K562 (cell line): ENCODE results near the gene GALNT18. TPM values are rescaled to one million over a fixed set of nuclear protein-coding genes. Genes with fewer than 3 reads are reported as not detected.

ENCODE experiments used
- ATAC-seq: fragments of 200-7000 bp; cut with Tn5 transposase; 3 replicates; pipeline ENCODE4 v1.9.1; 2020; ENCODE audit warnings: moderate library complexity
- BruUV-seq: library from RNA; stranded (reverse); fragments of 400-500 nt; replicated peaks from 2 replicates; lab custom pipeline; 2021; lab: Mats Ljungman, UMichigan
- CTCF ChIA-PET: fragments of 300-600 bp; formaldehyde crosslinking; extraction: SDS; loops from one replicate; lab custom pipeline; 2021; ENCODE audit warnings: low intra/inter-chr PET ratio; lab: Yijun Ruan, JAX
- POLR2A ChIA-PET: fragments of 300-600, 350-650 bp; sonication (Branson Sonifier 250); formaldehyde crosslinking; extraction: SDS; loops from one replicate; lab custom pipeline; 2021; ENCODE audit warnings: antibody characterized with exemption, inconsistent platforms; lab: Yijun Ruan, JAX
- DNase-seq, 4 experiments: peaks; one replicate each; pipeline versions ENCODE4 v3.0.0 to v3.0.0-alpha.2; 2011 to 2018; ENCODE audit warnings: low spot score in 3 of 4, mixed read lengths in 3 of 4; ENCODE audit errors: extremely low read depth in 1 of 4
- FAIRE-seq: peaks from 2 replicates; lab custom pipeline; 2011; peaks lifted over from hg19 to GRCh38; lab: Jason Lieb, UNC
- H2AFZ ChIP-seq: 2 replicates; pipeline ENCODE4 v1.6.0; 2011; ENCODE audit warnings: low read depth, low read length, control low read depth, inconsistent platforms
- H3K27ac ChIP-seq: fragments of 200-600 bp; 3 replicates; pipeline ENCODE4 v1.8.0; 2011; ENCODE audit warnings: low read depth, mild to moderate bottlenecking, control low read depth, inconsistent platforms, low read length, moderate library complexity, mixed read lengths; ENCODE audit errors: extremely low read depth
- H3K27me3 ChIP-seq, 2 experiments: fragments of 300-600 bp in 1 of 2; 2 replicates in 1 of 2; 3 replicates in 1 of 2; pipeline versions ENCODE4 v1.6.0 to v1.8.0; 2011; ENCODE audit warnings: inconsistent platforms in 2 of 2, low read length in 2 of 2, mild to moderate bottlenecking in 1 of 2, mixed read lengths in 1 of 2, moderate library complexity in 1 of 2; ENCODE audit not compliant: control insufficient read depth in 2 of 2, insufficient read depth in 2 of 2
- H3K36me3 ChIP-seq: fragments of 300-600 bp; 3 replicates; pipeline ENCODE4 v1.8.0; 2011; ENCODE audit warnings: mild to moderate bottlenecking, low read length, inconsistent platforms; ENCODE audit not compliant: control insufficient read depth, insufficient read depth
- H3K4me1 ChIP-seq, 2 experiments: fragments of 200-600 bp in 1 of 2; replicated peaks in 1 of 2; 2 replicates in 1 of 2; 3 replicates in 1 of 2; pipeline versions ENCODE4 v1.5.1 to v1.8.0; 2011; ENCODE audit warnings: inconsistent platforms in 2 of 2, low read length in 2 of 2, mild to moderate bottlenecking in 1 of 2, mixed read lengths in 1 of 2, moderate library complexity in 1 of 2; ENCODE audit not compliant: control insufficient read depth in 2 of 2, insufficient read depth in 2 of 2
- H3K4me2 ChIP-seq: 2 replicates; pipeline ENCODE4 v1.6.1; 2011; ENCODE audit warnings: low read length, control low read depth, inconsistent platforms, mixed read lengths; ENCODE audit not compliant: insufficient read depth
- H3K4me3 ChIP-seq: fragments of 200-600 bp; sonication (generic), shearing (Covaris generic); 2 replicates; pipeline ENCODE4 v1.5.1; 2016; ENCODE audit warnings: control low read depth, inconsistent platforms
- H3K79me2 ChIP-seq: fragments of 200-600 bp; 3 replicates; pipeline ENCODE4 v1.8.0; 2011; ENCODE audit warnings: low read length, inconsistent platforms; ENCODE audit not compliant: control insufficient read depth, insufficient read depth
- H3K9ac ChIP-seq, 2 experiments: 2 replicates each; pipeline versions ENCODE4 v1.6.0 to v1.6.1; 2011; ENCODE audit warnings: low read depth in 2 of 2, low read length in 2 of 2, control low read depth in 1 of 2, inconsistent platforms in 1 of 2, mild to moderate bottlenecking in 1 of 2, mixed read lengths in 1 of 2; ENCODE audit not compliant: insufficient read depth in 1 of 2
- H3K9me1 ChIP-seq: one replicate; pipeline ENCODE4 v1.6.0; 2011; ENCODE audit warnings: inconsistent platforms, mild to moderate bottlenecking, low read length, moderate library complexity; ENCODE audit not compliant: control insufficient read depth, insufficient read depth
- H3K9me3 ChIP-seq: replicated peaks from 2 replicates; pipeline ENCODE4 v1.5.1; 2011; ENCODE audit warnings: low read depth, low read length, inconsistent platforms; ENCODE audit not compliant: control insufficient read depth, insufficient read depth
- H4K20me1 ChIP-seq: replicated peaks from 2 replicates; pipeline ENCODE4 v1.6.1; 2011; ENCODE audit warnings: low read length, inconsistent platforms, mixed read lengths; ENCODE audit not compliant: control insufficient read depth, insufficient read depth
- E2F5 ChIP-seq: sonication (generic); formaldehyde crosslinking; IDR thresholded peaks from 2 replicates; pipeline ENCODE4 v1.8.0; 2022; ENCODE audit warnings: mild to moderate bottlenecking, missing genetic modification reagents
- E2F6 ChIP-seq, 2 experiments: IDR thresholded peaks; 2 replicates each; pipeline ENCODE4 v1.6.1; 2011; ENCODE audit warnings: borderline replicate concordance in 1 of 2, control low read depth in 1 of 2, low read depth in 1 of 2, low read length in 1 of 2, mild to moderate bottlenecking in 1 of 2, mixed read lengths in 1 of 2, moderate library complexity in 1 of 2; ENCODE audit not compliant: insufficient read depth in 1 of 2, insufficient read length in 1 of 2, poor library complexity in 1 of 2, severe bottlenecking in 1 of 2; ENCODE audit errors: extremely low read depth in 1 of 2
- ETS2 ChIP-seq: IDR thresholded peaks from 2 replicates; pipeline ENCODE4 v1.6.1; 2016; ENCODE audit warnings: borderline replicate concordance, missing genetic modification characterization, mild to moderate bottlenecking, moderate library complexity, missing compliant biosample characterization; ENCODE audit not compliant: poor library complexity, severe bottlenecking
- FOS ChIP-seq: IDR thresholded peaks from 3 replicates; pipeline ENCODE4 v1.6.1; 2011; ENCODE audit not compliant: insufficient read length; ENCODE audit errors: extremely low read depth
- FOXP1 ChIP-seq: sonication (generic); formaldehyde crosslinking; IDR thresholded peaks from 2 replicates; pipeline ENCODE4 v1.8.0; 2022; ENCODE audit warnings: mild to moderate bottlenecking, missing genetic modification reagents
- NCOA2 ChIP-seq, 2 experiments: fragments of 450-650 bp; IDR thresholded peaks; 2 replicates each; pipeline ENCODE4 v1.6.1; 2018; ENCODE audit warnings: mild to moderate bottlenecking in 2 of 2, moderate library complexity in 1 of 2; ENCODE audit not compliant: partially characterized antibody in 2 of 2
- NFIX ChIP-seq: fragments of 250-450 bp; sonication (Bioruptor Pico); IDR thresholded peaks from 2 replicates; pipeline ENCODE4 v1.4.0; 2020; ENCODE audit warnings: low read depth, mild to moderate bottlenecking, moderate library complexity
- STAT6 ChIP-seq: sonication (generic); formaldehyde crosslinking; IDR thresholded peaks from 2 replicates; pipeline ENCODE4 v1.8.1; 2023; ENCODE audit warnings: mild to moderate bottlenecking, missing genetic modification reagents
- TAF1 ChIP-seq: IDR thresholded peaks from 2 replicates; pipeline ENCODE4 v1.6.1; 2011; ENCODE audit warnings: mild to moderate bottlenecking, low read length, moderate library complexity; ENCODE audit not compliant: insufficient read depth, control insufficient read depth, severe bottlenecking; ENCODE audit errors: extremely low read depth
- TCF3 ChIP-seq: sonication (generic); formaldehyde crosslinking; IDR thresholded peaks from 2 replicates; pipeline ENCODE4 v1.4.0; 2020; ENCODE audit warnings: mild to moderate bottlenecking, missing genetic modification reagents
- ZFP36 ChIP-seq: fragments of 150-350 bp; IDR thresholded peaks from 2 replicates; pipeline ENCODE4 v1.6.1; 2018; ENCODE audit warnings: low read length, low read depth; ENCODE audit not compliant: partially characterized antibody
- ZNF444 ChIP-seq: fragments of 250-450 bp; sonication (Bioruptor Pico); IDR thresholded peaks from 2 replicates; pipeline ENCODE4 v1.4.0; 2020; ENCODE audit warnings: mild to moderate bottlenecking, moderate library complexity
- WGBS: fragments of 100-300 bp; shearing (Covaris generic); methylation state at CpG from one replicate; pipeline ENCODE4 v1.1.6; 2016; ENCODE audit warnings: low coverage, mixed read lengths; ENCODE audit not compliant: insufficient coverage; ENCODE audit errors: missing lambda C conversion rate; 5-methylcytosine and 5-hydroxymethylcytosine counted together
- in situ Hi-C: fragments of 300-500 bp; cut with MboI; formaldehyde crosslinking; loops from 4 replicates; pipeline ENCODE4 v1.15.0; 2018; ENCODE audit warnings: inconsistent platforms, mixed read lengths
- intact Hi-C: fragments of 100-400 bp; cut with micrococcal nuclease; formaldehyde crosslinking; loops from 2 replicates; pipeline ENCODE4 v1.14.2; 2022
- polyA plus RNA-seq, 8 experiments: library from polyadenylated mRNA; depleted of rRNA in 4 of 8; stranded (reverse) in 5 of 8; unstranded in 3 of 8; fragments of >200 nt; fragmentation: Nextera tagmentation in 2 of 8; fragmentation: Illumina TruSeq in 1 of 8; extraction: Ambion mirVana in 2 of 8; extraction: Trizol in 1 of 8; gene quantifications; 2 replicates each; pipeline versions ENCODE4 v1.2.1 to v1.2.3, GENCODE V29; 2011 to 2014; ENCODE audit warnings: inconsistent platforms in 1 of 8, missing spikeins in 1 of 8
- total RNA-seq, 7 experiments: library from RNA; depleted of rRNA in 6 of 7; stranded (reverse); fragments of >200 nt in 6 of 7; fragmentation: Illumina TruSeq in 2 of 7; extraction: Trizol in 2 of 7; gene quantifications; 2 replicates each; pipeline versions ENCODE4 v1.2.1 to v1.2.3, GENCODE V29; 2011 to 2021; ENCODE audit warnings: low replicate concordance in 1 of 7

Gene GALNT18
- total and polyA plus RNA-seq, 9 of the 15 experiments (the other 6 are each of a cell fraction or from before 2014, with no cell fraction given), result not detected

DNA sequence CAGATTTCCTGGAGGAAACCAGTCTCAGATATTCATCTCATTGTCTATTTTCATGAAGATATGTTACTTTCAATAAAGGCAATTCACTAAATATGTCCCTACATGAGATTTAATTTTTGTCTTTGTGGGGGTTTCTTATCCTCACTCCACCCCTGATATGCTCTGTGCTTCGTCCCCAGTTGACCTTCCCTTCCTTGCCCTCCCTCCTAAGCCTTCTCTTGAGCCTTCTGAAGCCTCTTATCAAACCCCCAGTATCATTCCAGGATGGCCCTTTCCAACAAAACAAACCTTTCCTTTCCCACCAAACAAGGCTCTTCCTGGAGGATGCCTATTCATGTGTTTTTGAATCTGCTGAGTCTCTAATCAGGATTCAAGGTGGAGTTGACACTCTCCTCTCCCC lies 313.6 kb downstream of the GALNT18 start:
- Histone ChIP-seq H3K36me3 (no peaks in the 10 kb centered on the region), H2AFZ (no peak overlapping the region), H3K9me3 (no peaks in the 10 kb centered on the region), H3K9ac (no peak overlapping the region), H3K4me1 (no peaks in the 10 kb centered on the region), H3K27me3 (no peaks in the 10 kb centered on the region), H3K9me1 (no peaks in the 10 kb centered on the region), H3K79me2 (no peaks in the 10 kb centered on the region), H3K27ac (no peak overlapping the region), H3K4me3 (no peak overlapping the region), H4K20me1 (no peaks in the 10 kb centered on the region), H3K4me2 (no peak overlapping the region)
- FAIRE-seq (no peak), DNase-seq (no peak), ATAC-seq (no peak)
- ChIA-PET POLR2A (interaction anchor here (0.5 kb wide), 1 partner anchor 373 kb away, joined by 3 read pairs; no protein-coding TSS in a partner anchor), CTCF (no interaction called here)
- BruUV-seq, result no TSS peak
- intact Hi-C loops, result no loop called here
- in situ Hi-C loops, result no loop called here
- TF ChIP-seq ZFP36 (no peak), ZNF444 (CRISPR knock-in tag) (no peak), FOS (no peak), NFIX (CRISPR knock-in tag) (no peak), TCF3 (CRISPR knock-in tag) (no peak), TAF1 (no peak), STAT6 (CRISPR knock-in tag) (no peak), E2F6 (IDR thresholded peaks at IDR 0.05; ENCODE audit: borderline replicate concordance in 1 of 2, extremely low read depth in 1 of 2, insufficient read depth in 1 of 2, insufficient read length in 1 of 2, low read depth in 1 of 2, low read length in 1 of 2, poor library complexity in 1 of 2, severe bottlenecking in 1 of 2) (no peak), FOXP1 (CRISPR knock-in tag) (no peak), ETS2 (tag) (no peak), E2F5 (CRISPR knock-in tag) (no peak), NCOA2 (IDR thresholded peaks at IDR 0.05; ENCODE audit: partially characterized antibody in 2 of 2) (no peak)
- 0% methylated on average over 1 of the region's 1 CpG for WGBS
